ENCODE measurements around the gene COBL. TPM values are rescaled to one million over a fixed set of nuclear protein-coding genes. Genes with fewer than 3 reads are reported as not detected.

The COBL gene
- total and polyA plus RNA-seq, 2 of the 8 experiments (the other 6 are each of a cell fraction or from before 2014, with no cell fraction given) = 13.8 to 40.4 TPM

- H3K23me2 ChIP-seq (ENCODE audit: low read depth, low read length) = peaks cover 6% of the 10 kb centered on the region; the same call in 1 of the 2 replicates
- 0 out of 2 replicates have a peak, but pooled peaks cover 2% of the 10 kb centered on the region for H3K79me1 ChIP-seq (ENCODE audit: low read depth, low read length)
- peak overlapping the region; percentile 96; the same call in 1 of the 2 replicates for H2BK5ac ChIP-seq (ENCODE audit: low read depth, low read length)
- H2BK20ac ChIP-seq (ENCODE audit: low read length) = peak overlapping the region; percentile 96
- no peaks in the 10 kb centered on the region for H3K36me3 ChIP-seq (ENCODE audit: control insufficient read depth in 2 of 4, insufficient read depth in 4 of 4, low read length in 3 of 4)
- no peak overlapping the region for H3K4me3 ChIP-seq (ENCODE audit: extremely low read depth in 1 of 4, insufficient read depth in 2 of 4, low read depth in 3 of 4, low read length in 4 of 4)
- H3K23ac ChIP-seq (ENCODE audit: insufficient read length) = no peak overlapping the region
- H4K20me1 ChIP-seq (replicated peaks in 1 of 2; ENCODE audit: control insufficient read depth in 1 of 2, insufficient read depth in 2 of 2, low read length in 2 of 2) = no peaks in the 10 kb centered on the region
- H4K5ac ChIP-seq (ENCODE audit: insufficient read length, low read depth, low read length) = peak overlapping the region; percentile 42
- peaks cover 0 to 3% (median 0%) of the 10 kb centered on the region in 4 experiments; a peak in 1 of 7 replicates for H3K27me3 ChIP-seq (replicated peaks in 1 of 4; ENCODE audit: control insufficient read depth in 3 of 4, extremely low read depth in 1 of 4, insufficient read depth in 3 of 4, low read length in 3 of 4)
- H3K4me1 ChIP-seq (replicated peaks in 1 of 4; ENCODE audit: control insufficient read depth in 3 of 4, insufficient read depth in 4 of 4, low read length in 3 of 4) = peaks cover 17 to 40% (median 32%) of the 10 kb centered on the region in 4 experiments
- 87% methylated on average over 11 of the region's 11 CpGs; no CpG with 5 or more reads in 1 of the 2 experiments for WGBS, 2 experiments (ENCODE audit: extremely low coverage in 1 of 2, insufficient coverage in 1 of 2, insufficient read length in 1 of 2, insufficient replicate concordance in 2 of 2, low coverage in 1 of 2, low lambda C conversion rate in 2 of 2, missing lambda C conversion rate in 1 of 2)
- no peak overlapping the region for H3K14ac ChIP-seq (ENCODE audit: insufficient read length)
- TF ChIP-seq SRF (IDR thresholded peaks at IDR 0.05; ENCODE audit: low read depth, low read length) (no peak), CEBPB (IDR thresholded peaks at IDR 0.05; ENCODE audit: low read depth, low read length) (peak; percentile 53; the same call in 1 of the 2 replicates), CREB1 (IDR thresholded peaks at IDR 0.05) (no peak)
- H3K79me2 ChIP-seq (ENCODE audit: control insufficient read depth in 1 of 2, insufficient read depth in 2 of 2, low read length in 2 of 2) = peaks cover 2 to 13% of the 10 kb centered on the region in 2 experiments; a peak in 3 of 4 replicates
- H3K9ac ChIP-seq (replicated peaks in 1 of 4; ENCODE audit: extremely low read depth in 1 of 4, low read depth in 3 of 4, low read length in 3 of 4) = no peak overlapping the region
- H3K4ac ChIP-seq (replicated peaks; ENCODE audit: insufficient read length, low read depth, low read length) = peak overlapping the region; percentile 7
- H2BK12ac ChIP-seq (ENCODE audit: low read depth, low read length) = peak overlapping the region; percentile 97
- no peak overlapping the region for H3K4me2 ChIP-seq (ENCODE audit: insufficient read depth in 1 of 2, low read depth in 2 of 2, low read length in 2 of 2)
- H3K18ac ChIP-seq (ENCODE audit: extremely low read depth, low read length) = peak overlapping the region; percentile 63
- H2AK5ac ChIP-seq (ENCODE audit: low read depth, low read length) = peak overlapping the region; percentile 29
- H3K56ac ChIP-seq (replicated peaks; ENCODE audit: insufficient read length, low read depth, low read length) = no peak overlapping the region
- peak overlapping the region; percentile 8 for H2BK120ac ChIP-seq (replicated peaks; ENCODE audit: low read depth, low read length)
- no peaks in the 10 kb centered on the region for H3K9me3 ChIP-seq (ENCODE audit: insufficient read depth in 2 of 2, low read depth in 1 of 2, low read length in 1 of 2)
- H4K8ac ChIP-seq (ENCODE audit: extremely low read depth, insufficient read depth, low read length) = 0 out of 2 replicates have a peak overlapping the region, but pooled peaks have one; percentile 39
- H3K27ac ChIP-seq (ENCODE audit: low read depth, low read length) = no peak overlapping the region
- CTCF ChIA-PET (ENCODE audit: partially characterized antibody) = interaction anchor here (0.6 to 6.4 kb wide), 7 partner anchors 15 to 163 kb away, joined by 3 to 42 read pairs (median 6); no protein-coding TSS in a partner anchor
- DNase-seq (ENCODE audit: low read depth in 1 of 2, low spot score in 2 of 2) (peak in 1 of 2 experiments; percentile 37), FAIRE-seq (no peak)
- peak overlapping the region; percentile 9 for H4K91ac ChIP-seq (replicated peaks; ENCODE audit: insufficient read length, low read length)
- POLR2A ChIA-PET (ENCODE audit: partially characterized antibody) = interaction anchor here (4.8 to 10.4 kb wide), 3 partner anchors 12 to 33 kb away, joined by 40 to 117 read pairs (median 98); no protein-coding TSS in a partner anchor
- no peak overlapping the region for H2AFZ ChIP-seq (ENCODE audit: low read length)
- peak overlapping the region; percentile 4 for H2BK15ac ChIP-seq (ENCODE audit: low read length)
Measured at GRCh38 chr7:51324206-51324898, 7.7 kb upstream of the COBL start.
